Stimulated activated CD8-positive, alpha-beta memory T cell treated with anti-CD3 and anti-CD28 coated beads, Interleukin-12 subunit alpha, Interleukin-12 subunit beta, amount 100 ng/mL, for 1 hour (primary cell): ENCODE measurements around the gene EEF1AKMT1.
"Not testable (repeated sequence)": the region's sequence is repeated elsewhere in the genome, so short reads cannot be mapped to it uniquely, and the experiment has no call there.

Experiments
- DNase-seq: peaks from one replicate; pipeline ENCODE4 v3.0.0-alpha.2; 2020; ENCODE audit warnings: low read depth

The EEF1AKMT1 gene

GRCh38 chr13:20696073-20696472 lies 77.7 kb downstream of the EEF1AKMT1 start:
- DNase-seq: no peak

- no peak for DNase-seq
Measured at GRCh38 chr13:20691616-20692015, 82.1 kb downstream of the EEF1AKMT1 start.

GRCh38 chr13:20689291-20689690 lies 84.5 kb downstream of the EEF1AKMT1 start:
- DNase-seq: no peak

GRCh38 chr13:20686863-20687579 lies 86.7 kb downstream of the EEF1AKMT1 start:
- DNase-seq: no peak

- DNase-seq: no peak
Measured at GRCh38 chr13:20686167-20686566, 87.6 kb downstream of the EEF1AKMT1 start.

- DNase-seq: no peak
Measured at GRCh38 chr13:20685092-20685491, 88.7 kb downstream of the EEF1AKMT1 start.

- no peak for DNase-seq
Measured at GRCh38 chr13:20684546-20684945, 89.2 kb downstream of the EEF1AKMT1 start.

- DNase-seq: no peak
Measured at GRCh38 chr13:20684041-20684440, 89.7 kb downstream of the EEF1AKMT1 start.

GRCh38 chr13:20682061-20682460 lies 91.7 kb downstream of the EEF1AKMT1 start:
- no peak for DNase-seq

GRCh38 chr13:20681481-20681880 lies 92.3 kb downstream of the EEF1AKMT1 start:
- not testable (repeated sequence) for DNase-seq

- DNase-seq: no peak
Measured at GRCh38 chr13:20680416-20681080, 93.2 kb downstream of the EEF1AKMT1 start.

GRCh38 chr13:20679879-20680278 lies 93.9 kb downstream of the EEF1AKMT1 start:
- no peak for DNase-seq
